GM12878 (cell line): Measurements from ENCODE around the gene KRTAP10-1.

Source experiments
- FOS ChIP-seq: IDR thresholded peaks from 3 replicates; pipeline ENCODE4 v1.6.1; 2011; ENCODE audit warnings: borderline replicate concordance; ENCODE audit not compliant: insufficient read length; ENCODE audit errors: extremely low read depth
- IKZF2 ChIP-seq, 2 experiments: fragments of 450-650 bp; IDR thresholded peaks; 2 replicates each; pipeline ENCODE4 v1.6.1; 2017; ENCODE audit warnings: mild to moderate bottlenecking in 2 of 2, moderate library complexity in 2 of 2
- NFYB ChIP-seq: IDR thresholded peaks from 2 replicates; pipeline ENCODE4 v1.6.1; 2011; ENCODE audit warnings: low read depth, mild to moderate bottlenecking, low read length, improper control_type of control experiment, moderate library complexity; ENCODE audit not compliant: insufficient read depth
- POLR2A ChIP-seq: IDR thresholded peaks from 2 replicates; pipeline ENCODE4 v1.6.1; 2011; ENCODE audit warnings: low read depth, mild to moderate bottlenecking, low read length
- POLR2AphosphoS5 ChIP-seq: IDR thresholded peaks from 2 replicates; pipeline ENCODE4 v1.6.1; 2011; ENCODE audit warnings: mild to moderate bottlenecking, low read length, inconsistent platforms
- REST ChIP-seq: IDR thresholded peaks from 2 replicates; pipeline ENCODE4 v1.6.1; 2012; ENCODE audit warnings: mild to moderate bottlenecking, low read depth, low read length
- SIX5 ChIP-seq: IDR thresholded peaks from 2 replicates; pipeline ENCODE4 v1.6.1; 2011; ENCODE audit warnings: mild to moderate bottlenecking, low read depth, low read length, moderate library complexity; ENCODE audit not compliant: severe bottlenecking
- TAF1 ChIP-seq: IDR thresholded peaks from 2 replicates; pipeline ENCODE4 v1.6.1; 2011; ENCODE audit warnings: mild to moderate bottlenecking, low read depth, low read length, borderline replicate concordance
- TCF12 ChIP-seq: IDR thresholded peaks from 2 replicates; pipeline ENCODE4 v1.6.1; 2011; ENCODE audit warnings: low read depth, mild to moderate bottlenecking, low read length
- TCF7 ChIP-seq: IDR thresholded peaks from 2 replicates; pipeline ENCODE4 v1.6.1; 2014; ENCODE audit warnings: antibody characterized with exemption, borderline replicate concordance
- ZSCAN29 ChIP-seq: fragments of 450-650 bp; IDR thresholded peaks from 2 replicates; pipeline ENCODE4 v1.6.1; 2017; ENCODE audit warnings: mild to moderate bottlenecking, moderate library complexity
- TF ChIP-seq, protein P1 (sequence below), 3 experiments: IDR thresholded peaks in 2 of 3; conservative IDR thresholded peaks in 1 of 3; 2 replicates each; pipeline ENCODE4 v1.5.1; 2011; ENCODE audit warnings: low read depth in 3 of 3, low read length in 3 of 3, mild to moderate bottlenecking in 3 of 3, control low read depth in 2 of 3, moderate library complexity in 2 of 3, inconsistent platforms in 1 of 3, mixed read lengths in 1 of 3; ENCODE audit not compliant: control insufficient read depth in 2 of 3, insufficient read depth in 1 of 3; ENCODE audit errors: extremely low read depth in 1 of 3
- TF ChIP-seq, protein P2 (sequence below): IDR thresholded peaks from 2 replicates; pipeline ENCODE4 v1.6.1; 2011; ENCODE audit warnings: mild to moderate bottlenecking, low read depth, low read length, moderate library complexity; ENCODE audit not compliant: insufficient replicate concordance

DNA sequence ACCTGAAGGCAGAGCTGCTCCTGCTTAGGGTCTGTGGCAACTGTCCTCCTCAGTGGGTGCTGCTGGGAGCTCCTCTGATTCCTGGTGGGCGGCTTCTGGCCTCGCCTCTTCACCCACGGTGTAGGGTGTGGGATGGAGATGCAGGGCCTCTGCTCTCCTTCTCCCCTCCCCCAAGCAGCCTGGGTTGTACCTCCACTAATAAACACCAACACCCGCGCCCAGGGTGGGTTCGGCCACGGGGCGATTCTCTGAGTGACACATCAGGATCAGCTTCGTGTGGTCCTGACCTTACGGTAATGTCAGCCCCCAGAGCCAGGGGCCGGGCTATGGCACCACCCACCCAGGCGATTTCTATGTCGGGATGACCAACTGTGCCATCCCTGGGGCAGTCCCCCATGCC, 23.7 kb downstream of the KRTAP10-1 start:
- TF ChIP-seq TAF1 (no peak), SIX5 (no peak), POLR2A (no peak), REST (no peak), TCF12 (no peak), ZSCAN29 (no peak), TCF7 (no peak), IKZF2 (IDR thresholded peaks at IDR 0.05) (no peak), FOS (no peak), POLR2AphosphoS5 (no peak), NFYB (no peak)
- TF ChIP-seq, protein P1, sequence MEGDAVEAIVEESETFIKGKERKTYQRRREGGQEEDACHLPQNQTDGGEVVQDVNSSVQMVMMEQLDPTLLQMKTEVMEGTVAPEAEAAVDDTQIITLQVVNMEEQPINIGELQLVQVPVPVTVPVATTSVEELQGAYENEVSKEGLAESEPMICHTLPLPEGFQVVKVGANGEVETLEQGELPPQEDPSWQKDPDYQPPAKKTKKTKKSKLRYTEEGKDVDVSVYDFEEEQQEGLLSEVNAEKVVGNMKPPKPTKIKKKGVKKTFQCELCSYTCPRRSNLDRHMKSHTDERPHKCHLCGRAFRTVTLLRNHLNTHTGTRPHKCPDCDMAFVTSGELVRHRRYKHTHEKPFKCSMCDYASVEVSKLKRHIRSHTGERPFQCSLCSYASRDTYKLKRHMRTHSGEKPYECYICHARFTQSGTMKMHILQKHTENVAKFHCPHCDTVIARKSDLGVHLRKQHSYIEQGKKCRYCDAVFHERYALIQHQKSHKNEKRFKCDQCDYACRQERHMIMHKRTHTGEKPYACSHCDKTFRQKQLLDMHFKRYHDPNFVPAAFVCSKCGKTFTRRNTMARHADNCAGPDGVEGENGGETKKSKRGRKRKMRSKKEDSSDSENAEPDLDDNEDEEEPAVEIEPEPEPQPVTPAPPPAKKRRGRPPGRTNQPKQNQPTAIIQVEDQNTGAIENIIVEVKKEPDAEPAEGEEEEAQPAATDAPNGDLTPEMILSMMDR (IDR thresholded peaks at IDR 0.05 in 2 of 3, conservative IDR thresholded peaks at IDR 0.05 in 1 of 3; ENCODE audit: control insufficient read depth in 2 of 3, extremely low read depth in 1 of 3, insufficient read depth in 1 of 3, low read depth in 3 of 3, low read length in 3 of 3), result no peak
- TF ChIP-seq, protein P2, sequence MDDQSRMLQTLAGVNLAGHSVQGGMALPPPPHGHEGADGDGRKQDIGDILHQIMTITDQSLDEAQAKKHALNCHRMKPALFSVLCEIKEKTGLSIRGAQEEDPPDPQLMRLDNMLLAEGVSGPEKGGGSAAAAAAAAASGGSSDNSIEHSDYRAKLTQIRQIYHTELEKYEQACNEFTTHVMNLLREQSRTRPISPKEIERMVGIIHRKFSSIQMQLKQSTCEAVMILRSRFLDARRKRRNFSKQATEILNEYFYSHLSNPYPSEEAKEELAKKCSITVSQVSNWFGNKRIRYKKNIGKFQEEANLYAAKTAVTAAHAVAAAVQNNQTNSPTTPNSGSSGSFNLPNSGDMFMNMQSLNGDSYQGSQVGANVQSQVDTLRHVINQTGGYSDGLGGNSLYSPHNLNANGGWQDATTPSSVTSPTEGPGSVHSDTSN, result no peak
